Ecto neural progenitor cell (in vitro differentiated cells): ENCODE results near the gene PPIL1.
"Not testable (repeated sequence)": the region's sequence is repeated elsewhere in the genome, so short reads cannot be mapped to it uniquely, and the experiment has no call there.

Experiments used
- DNase-seq: peaks from one replicate; pipeline ENCODE4 v3.0.0-alpha.2; 2018; ENCODE audit warnings: low spot score

Gene PPIL1

DNA sequence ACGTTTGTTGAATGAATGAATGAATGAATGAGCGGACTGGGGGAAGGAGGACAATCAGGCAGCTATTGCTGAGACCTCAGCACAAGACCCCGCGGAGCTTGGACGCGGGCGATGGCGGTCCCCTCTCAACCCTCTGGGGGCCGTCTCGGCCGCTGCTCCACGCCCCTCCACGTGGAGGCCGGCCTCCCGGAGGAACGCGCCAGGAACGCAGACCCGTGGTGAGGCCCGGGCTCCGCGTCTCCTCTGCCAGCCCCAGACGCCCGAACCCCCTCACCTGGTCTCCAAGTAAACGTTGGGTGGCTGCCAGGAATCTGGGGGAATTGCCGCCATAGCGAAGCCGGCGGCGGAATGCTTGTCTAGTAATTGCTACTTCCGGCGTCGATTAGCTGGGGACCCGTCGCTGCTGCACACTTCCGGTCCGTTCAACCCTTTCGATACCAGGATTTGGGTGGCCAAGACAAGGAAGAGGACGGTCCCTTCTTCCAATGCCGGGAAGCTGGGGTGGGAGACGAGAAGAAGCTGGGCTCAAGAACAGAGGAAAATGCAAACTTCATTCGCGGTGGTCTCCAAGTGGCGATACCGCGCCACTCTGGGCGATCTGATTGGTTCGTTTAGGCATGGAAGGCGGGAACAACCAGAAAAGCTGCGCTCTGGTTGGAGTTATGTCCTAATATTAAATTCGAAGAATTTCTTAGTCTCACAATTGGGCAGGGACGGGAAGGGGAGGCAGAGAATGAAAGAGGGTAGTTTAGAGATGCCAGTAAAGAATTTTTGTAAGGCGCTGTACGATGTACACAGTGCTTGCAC is at the start of gene PPIL1:
TSS of gene PPIL1 (minus strand) at position 361 of the 807 bp plus-strand sequence. CDS start at position 330, 31 bp downstream.
- peak; percentile 89 for DNase-seq

DNA sequence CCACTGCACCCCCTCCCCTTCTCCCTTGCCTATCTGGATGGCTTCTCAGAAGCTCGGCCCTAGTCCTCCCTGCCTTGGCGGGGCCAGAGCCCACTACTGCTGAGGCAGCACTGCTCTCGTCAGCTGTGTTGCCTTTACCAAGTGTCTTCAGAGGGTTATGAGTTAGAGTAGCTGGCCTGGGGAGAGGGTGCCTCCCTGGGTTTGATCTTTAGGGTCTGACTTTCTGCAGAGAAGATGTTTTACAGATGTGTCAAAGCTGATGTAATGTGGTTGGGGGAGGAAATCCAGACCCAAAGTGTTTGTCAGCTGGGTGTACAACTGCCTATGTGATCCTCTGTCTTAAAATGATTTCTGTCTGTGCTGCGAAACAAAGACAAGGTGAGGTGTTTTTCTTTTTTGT is 49.5 kb upstream of the PPIL1 start:
- no peak for DNase-seq

DNA sequence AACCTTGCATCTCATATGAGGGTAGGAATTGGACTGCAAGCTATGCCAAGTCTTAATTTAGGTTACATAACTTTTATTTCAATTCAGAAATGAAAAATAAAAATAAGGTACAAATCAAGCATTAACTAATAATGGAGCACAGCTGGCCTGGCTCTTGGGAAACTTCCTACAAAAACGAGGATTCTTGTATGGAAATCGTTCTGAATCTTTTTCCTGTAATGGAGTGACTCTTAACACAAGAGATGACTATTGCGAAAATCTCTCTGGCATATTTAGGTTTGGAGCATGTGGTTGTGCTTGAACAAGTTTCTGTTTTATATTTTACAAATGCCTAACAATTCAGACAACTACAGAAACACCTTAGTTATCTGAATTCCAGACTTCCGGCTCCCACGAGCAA is 45.9 kb upstream of the PPIL1 start:
- DNase-seq, result no peak

DNA sequence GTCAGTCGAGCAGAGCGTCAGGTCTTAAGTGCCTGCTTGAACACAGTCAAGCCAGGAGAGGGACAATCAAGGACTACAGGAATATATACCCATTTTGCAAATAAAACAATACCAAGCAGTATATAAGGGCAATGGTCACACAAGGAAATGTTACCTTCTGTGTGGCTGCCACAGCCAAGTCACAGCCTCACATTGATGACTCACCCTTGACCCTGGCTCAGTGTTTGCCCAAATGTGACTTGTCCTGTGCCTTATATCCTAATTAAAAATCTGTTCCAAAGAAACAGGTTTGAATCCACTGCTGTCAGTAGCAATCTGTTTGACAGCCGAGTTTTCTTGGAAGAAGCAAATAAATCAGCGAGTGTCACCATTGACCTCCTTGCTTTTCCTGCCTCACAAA is 45.4 kb upstream of the PPIL1 start:
- DNase-seq, result no peak

DNA sequence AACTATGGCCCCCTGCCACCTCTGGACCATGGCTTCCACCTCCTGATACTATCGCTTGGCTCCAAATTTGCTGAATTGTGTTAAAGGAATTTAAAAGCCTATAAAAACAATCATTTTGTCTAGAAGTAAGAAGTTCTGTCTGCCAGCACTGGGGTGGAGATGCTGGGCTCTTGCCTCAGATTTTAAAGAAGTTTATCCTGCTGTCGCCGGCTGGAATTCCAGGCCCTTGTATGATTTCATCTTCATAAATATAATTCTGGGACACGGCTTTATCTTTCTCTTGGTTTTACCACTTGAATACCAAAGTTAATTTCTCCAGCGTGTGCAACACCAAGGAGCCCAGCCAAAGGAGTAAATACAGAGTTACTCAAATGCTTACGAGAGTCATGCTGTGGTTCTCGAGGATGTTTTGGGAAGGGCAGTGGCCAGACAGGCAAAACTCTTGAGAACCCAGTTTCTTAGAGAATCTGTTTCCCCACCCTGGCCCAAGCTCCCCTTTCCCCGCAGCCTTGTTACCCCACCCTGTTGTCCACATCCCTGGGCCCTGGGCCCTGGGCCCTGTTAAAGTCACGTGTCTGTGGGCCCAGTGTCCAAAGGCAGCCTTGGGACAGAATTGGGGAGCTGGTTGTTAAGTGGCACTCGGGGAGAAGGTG is 43.1 kb upstream of the PPIL1 start:
- no peak for DNase-seq

DNA sequence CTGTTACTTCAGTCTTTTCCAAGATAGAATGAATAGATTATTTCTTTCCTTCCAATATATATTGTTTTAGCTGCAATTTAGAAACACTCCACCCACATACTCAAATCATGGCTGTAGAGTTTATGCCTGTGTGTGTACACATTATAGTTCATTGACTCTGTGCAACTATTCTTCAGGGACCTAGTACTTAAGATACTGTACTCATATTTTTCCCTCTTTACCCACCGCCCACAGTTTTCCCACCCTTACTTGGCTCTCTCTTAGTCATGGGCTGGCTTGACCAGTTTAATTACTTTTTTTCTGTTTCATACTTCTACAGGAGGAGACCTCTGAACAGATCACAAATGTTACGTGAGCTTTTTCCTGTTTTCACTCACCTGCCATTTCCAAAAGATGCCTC is 41.5 kb upstream of the PPIL1 start:
- DNase-seq, result no peak

DNA sequence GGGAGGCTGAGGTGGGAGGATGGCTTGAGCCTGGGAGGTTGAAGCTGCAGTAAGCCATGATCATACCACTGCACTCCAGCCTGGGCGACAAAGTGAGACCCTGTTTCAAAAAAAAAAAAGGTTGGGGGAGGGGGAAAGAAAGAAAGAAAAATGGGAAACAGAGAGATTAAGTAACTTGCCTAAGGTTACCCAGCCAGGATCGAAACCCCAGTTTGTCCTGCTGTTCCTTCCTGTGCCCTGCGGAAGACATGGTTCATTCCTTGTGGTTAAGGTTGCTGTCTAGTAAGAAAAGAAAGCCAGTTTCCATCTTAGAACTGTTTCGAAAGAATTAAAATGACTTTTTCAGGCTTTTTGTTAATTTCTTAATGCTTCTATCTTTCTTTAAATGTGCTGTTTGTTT is 41.0 kb upstream of the PPIL1 start:
- DNase-seq, result no peak

DNA sequence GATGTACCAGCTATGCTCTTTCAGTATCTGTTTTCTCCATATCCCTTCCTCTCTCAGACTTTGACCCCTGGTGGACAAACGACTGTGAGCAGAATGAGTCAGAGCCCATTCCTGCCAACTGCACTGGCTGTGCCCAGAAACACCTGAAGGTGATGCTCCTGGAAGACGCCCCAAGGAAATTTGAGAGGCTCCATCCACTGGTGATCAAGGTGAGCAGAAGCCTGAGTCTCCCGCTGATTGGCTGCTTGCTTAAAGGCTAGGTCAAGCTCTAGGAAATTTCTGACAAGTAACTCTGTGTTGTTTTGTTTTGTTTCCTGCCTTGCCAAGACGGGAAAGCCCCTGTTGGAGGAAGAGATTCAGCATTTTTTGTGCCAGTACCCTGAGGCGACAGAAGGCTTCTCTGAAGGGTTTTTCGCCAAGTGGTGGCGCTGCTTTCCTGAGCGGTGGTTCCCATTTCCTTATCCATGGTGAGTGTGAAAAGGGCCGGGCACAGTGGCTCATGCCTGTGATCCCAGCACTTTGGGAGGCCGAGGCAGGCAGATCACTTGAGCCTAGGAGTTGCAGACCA is 39.7 kb upstream of the PPIL1 start:
- peak; percentile 57 for DNase-seq

DNA sequence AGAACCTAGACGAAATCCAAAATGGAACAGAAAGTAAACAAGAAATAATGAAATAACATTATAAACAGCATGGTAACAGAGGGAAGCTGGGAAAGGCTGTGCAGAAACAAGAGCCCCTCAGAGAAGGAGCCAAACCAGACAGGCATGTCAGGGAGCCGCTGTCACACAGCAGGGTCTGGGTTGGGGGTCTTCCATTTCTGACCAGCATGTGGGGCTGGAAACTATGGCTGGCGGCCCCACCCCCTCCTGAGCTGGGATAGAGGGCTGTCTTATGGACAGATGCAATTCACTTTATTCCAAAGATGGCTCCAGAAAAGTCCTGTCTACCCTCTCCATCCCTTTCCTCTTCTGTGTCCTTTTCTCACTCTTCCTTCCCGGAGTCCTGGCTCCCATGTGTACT is 38.5 kb upstream of the PPIL1 start:
- DNase-seq, result no peak

DNA sequence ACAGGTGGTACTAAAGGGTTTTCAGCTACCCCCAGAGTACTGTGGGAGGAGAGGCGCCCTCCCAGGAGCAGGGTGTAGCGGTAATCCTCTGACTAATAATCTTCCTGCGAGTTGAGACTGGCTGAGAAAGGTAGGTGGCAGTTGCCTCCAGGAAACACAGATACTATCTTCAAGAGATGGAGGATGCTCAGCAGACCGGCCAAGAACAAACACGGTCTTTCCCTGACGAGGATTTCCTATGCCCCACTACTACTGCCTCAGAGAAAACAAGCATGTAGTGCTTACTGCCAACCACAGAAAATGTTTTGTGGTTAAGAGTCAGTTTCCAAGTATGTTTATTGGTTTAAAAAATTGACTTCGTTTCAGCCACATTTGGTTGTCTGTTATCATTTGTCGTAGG is 38.0 kb upstream of the PPIL1 start:
- no peak for DNase-seq

DNA sequence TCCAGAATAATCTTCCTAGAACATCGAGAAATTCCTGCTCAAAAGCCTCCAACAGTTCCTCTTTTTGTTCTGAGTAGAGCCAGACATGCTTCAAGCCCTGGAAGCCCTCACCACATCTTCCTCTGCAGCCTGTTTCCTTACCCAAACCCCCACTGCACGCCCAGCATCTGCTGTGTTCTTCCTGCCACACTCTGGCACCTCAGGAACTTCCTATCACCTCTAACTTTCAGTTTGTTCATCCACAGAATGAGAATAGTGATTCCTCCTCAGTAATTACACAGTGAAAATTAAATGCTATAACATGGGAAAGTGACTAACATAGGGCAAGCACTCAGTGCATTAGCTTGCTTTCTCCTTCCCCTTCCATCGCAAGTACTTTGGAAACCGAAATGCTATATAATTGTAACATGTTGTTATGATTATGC is 37.4 kb upstream of the PPIL1 start:
- DNase-seq, result no peak

DNA sequence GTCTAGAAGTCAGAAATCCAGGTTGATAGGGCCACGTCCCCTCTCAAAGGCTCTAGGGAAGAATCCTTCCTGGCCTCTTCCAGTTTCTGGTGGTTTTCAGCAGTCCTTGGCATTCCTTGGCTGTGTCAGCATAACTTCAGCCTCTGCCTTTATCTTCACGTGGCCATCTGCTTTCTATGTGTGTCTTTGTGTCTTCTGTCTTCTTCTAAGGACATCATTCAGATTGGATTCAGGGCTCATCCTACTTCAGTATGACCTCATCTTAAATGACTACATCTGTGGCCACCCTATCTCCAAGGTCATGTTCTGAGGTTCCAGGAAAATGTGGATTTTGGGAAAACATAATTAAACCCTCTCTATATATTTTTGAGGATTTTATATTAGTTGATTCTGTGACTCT is 34.1 kb upstream of the PPIL1 start:
- DNase-seq, result no peak

DNA sequence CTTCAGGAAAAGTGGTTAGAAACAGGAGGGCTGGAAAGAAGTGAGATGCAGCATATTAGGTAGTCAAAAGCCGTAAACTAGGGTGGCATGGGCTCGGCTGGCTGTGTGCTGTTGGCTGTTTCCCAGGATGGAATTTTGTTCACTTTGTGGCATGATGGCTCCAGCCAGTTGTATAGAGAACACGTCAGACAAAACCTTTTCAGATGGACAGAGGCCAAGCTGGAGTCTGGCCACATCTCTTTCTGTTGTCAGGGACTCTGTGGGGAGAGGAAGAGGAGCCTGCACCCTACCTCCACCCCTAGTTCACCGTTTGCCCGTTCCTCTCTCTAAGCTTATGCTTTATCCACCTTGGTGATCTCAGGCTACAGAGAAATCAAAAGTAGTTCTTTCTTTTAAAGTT is 33.2 kb upstream of the PPIL1 start:
- no peak for DNase-seq

DNA sequence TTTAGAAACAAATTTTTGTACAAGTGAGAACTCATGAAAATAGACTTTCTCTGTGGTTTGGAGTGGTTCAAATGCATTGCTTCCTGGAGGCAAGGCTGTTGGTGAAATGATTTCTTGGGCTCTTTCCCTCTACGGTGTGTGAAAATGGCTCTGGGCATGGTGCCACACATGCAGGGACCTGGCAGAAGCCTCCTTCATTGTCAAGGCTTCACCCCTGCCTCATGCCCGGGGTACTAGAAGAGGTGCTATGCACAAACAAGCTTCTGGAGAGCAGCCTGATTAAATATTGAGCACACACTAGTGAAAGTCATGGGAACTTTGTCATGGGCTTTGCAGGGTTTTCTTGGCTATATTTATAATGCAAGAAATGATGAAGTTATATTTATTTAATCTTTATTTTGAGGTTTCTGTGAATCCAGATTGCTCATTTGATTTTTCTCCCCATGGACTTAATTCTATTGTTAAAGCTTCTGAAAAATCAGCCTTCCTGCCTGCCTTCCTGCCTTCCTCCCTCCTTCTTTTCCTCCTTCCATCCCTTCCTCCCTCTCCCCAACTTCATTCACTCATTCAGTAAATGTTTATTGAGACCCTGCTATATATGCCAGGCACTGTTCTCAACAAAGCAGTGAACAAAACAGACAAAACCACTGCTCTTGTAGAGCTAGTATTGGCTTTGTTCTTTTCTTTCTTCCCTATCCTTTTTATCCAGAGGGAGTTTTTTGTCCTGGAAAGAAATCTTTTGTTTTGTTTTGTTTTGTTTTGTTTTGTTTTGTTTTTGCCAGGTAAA is 32.1 kb upstream of the PPIL1 start:
- no peak for DNase-seq

DNA sequence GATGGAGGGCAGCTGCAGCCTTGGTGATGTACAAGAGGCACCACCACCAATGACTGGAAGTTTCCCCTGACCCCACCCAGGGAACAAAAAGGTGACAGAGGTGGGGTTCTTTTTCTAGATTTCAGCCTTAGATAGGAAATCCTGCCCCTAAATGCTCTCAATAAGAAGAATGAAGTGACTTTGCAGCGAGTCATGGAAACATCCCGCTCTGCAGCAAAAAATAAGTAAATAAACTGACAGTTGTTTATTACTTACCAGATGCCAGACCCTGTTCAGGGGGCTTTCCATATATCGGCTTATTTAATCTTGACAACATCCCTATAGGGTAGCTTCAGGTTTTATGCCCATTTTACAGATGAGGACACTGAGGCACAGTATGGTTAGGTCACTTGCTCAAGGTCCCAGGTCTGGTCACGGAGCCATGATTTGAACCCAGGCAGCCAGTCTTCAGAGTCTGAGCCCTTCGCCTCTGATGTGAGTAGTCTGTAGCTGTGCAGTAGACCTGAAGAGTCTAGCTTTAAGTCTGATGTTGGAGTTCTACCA is 30.3 kb upstream of the PPIL1 start:
- no peak for DNase-seq

DNA sequence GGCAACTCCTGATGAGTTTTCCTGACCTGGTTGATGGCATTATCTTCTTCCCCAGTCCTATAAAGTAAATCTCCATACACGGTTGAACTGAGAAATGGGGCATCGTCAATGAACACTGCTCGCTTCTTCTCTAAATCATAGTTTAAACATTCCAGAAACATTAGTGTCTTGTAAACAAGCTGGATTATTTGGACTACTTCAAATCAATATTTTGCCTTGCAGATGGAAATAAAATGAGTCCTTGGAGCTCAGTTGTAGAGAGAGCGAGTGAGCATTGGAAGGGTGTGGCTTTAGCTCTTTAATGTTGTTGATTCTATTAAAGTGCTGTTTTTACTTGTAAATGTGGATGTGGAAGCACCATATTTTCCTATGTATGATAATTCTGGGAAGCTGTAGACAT is 29.5 kb upstream of the PPIL1 start:
- DNase-seq, result no peak

DNA sequence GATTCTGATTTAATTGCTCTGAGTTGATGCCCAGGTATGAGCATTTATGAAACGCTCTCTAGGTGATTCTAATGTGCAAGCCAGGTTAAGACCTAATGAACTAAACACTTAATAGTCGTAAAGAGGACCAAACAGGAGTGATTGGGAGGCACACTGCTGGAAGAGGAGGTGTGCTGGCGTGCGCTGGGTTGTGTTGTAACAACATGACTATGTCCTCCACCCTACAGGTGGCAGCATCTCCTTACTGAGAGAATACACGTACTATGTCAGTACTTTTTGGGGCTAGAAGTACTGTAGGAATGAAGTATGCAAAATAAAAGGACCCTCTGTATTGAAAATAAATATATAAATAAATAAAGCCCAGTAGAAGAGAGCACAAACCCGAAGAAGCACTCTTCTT is 23.0 kb upstream of the PPIL1 start:
- DNase-seq, result no peak

DNA sequence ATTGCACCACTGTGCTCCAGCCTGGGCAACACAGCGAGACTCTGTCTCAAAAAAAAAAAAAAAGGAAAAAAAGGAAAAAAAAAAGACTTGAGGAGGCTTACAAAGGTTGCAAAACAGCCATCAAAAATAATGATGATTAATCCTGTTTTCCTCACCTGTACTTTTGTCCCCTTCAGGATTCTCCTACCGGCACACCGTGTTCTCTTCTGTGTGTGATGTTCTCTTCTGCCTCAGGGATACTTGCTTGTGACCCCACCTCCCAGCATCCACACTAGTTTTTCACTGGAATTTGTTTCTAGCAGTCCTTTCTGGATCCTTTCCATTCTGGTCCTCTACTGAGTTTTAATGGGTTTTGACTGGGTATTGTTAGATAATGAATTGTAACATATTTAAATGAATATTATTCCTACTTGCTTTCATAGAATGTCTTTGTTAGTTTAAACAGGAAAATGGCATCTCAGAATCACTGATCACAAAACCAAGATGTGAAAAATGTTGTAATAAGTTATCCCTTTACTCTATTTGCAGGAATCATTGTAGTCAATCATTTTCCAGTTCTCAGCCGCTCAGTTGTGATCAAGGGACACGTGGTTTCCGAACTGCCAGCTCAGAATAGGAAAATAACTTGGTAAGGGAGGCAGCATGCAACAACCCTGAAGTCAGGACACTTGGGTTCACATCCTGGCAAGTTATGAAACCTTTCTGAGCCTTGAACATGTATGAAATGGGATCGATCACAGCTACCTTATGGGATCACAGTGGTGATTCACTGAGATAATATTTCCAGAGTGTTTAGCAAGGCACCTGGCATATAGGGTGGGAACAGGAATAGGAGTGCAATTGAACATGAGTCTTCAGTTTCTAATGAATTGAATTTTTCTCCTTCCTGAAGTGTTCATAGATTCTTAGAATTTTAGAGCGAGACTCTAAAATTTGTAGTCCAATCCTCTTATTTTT is 19.7 kb upstream of the PPIL1 start:
- no peak for DNase-seq

DNA sequence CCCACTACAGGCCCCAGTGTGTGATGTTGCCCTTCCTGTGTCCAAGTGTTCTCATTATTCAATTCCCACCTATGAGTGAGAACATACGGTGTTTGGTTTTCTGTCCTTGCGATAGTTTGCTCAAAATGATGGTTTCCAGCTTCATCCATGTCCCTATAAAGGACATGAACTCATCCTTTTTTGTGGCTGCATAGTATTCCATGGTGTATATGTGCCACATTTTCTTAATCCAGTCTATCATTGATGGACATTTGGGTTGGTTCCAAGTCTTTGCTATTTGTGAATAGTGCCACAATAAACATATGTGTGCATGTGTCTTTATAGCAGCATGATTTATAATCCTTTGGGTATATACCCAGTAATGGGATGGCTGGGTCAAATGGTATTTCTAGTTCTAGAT is 16.6 kb upstream of the PPIL1 start:
- DNase-seq, result not testable (repeated sequence)

DNA sequence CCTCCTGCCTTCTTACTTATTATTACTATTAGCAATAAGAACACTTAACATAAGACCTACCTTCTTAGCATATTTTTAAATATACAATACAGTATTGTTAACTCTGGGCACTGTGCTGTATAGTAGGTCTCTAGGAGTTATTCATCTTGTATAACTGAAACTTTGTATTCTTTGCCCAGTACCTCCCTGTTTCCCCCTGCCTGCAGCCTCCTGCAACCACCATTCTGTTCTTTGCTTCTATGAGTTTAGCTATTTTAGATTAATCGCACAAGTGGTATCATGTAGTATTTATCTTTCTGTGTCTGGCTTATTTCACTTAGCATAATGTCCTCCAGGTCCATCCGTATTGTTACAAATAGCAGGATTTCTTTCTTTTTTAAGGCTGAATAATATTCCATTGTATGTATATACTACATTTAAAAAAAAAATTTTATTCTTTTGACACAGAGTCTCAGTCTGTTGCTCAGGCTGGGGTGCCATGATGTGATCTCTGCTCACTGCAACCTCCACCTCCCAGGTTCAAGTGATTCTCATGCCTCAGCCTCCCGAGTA is 15.6 kb upstream of the PPIL1 start:
- no peak for DNase-seq
